GM21367 (cell line): ENCODE measurements around the gene ZBTB9.
"Not testable (repeated sequence)": the region's sequence is repeated elsewhere in the genome, so short reads cannot be mapped to it uniquely, and the experiment has no call there.

Experiments used
- ATAC-seq: cut with Tn5 transposase; IDR thresholded peaks from one replicate; pipeline ENCODE4 v1.9.1; 2021; ENCODE audit not compliant: unreplicated experiment

Gene ZBTB9

DNA sequence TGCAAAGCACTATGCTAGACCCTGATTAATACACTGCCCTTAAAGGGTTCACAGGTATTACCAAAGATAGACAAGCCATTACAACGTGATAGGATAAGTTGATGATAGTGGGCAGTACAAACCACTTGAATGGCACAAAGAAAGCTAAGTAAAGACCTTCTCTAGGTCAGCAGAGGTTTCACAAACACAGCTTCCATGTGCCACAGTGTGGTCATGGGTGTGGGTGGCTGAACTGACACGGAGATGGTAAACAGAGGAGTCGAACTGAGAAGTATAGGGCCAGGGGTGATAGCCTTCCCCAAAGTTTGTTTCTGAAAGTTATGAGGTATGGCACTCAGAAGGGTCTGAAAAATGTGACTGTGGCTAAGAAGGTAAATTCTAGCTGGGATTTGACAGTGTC is 4.3 kb downstream of the ZBTB9 start:
- no peak for ATAC-seq

DNA sequence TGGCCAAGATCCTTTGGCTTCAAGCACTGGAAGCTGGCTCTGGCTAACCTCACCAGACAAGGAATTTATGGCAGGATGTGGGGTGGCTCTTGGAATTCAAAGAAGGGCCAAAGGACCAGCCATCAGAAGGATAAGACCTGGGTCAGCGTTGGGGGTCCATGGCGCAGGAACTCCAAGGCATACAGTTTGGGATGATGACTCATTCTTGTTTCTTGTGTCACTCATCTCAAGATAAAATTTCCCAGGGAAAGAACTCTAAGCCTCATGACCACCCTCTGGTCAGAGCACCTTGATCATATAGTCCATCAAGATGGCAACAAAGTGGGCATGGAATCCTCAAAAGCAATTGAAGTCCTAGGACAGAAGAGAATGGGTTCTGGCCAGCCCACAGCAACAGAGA is 4.8 kb downstream of the ZBTB9 start:
- ATAC-seq: no peak

DNA sequence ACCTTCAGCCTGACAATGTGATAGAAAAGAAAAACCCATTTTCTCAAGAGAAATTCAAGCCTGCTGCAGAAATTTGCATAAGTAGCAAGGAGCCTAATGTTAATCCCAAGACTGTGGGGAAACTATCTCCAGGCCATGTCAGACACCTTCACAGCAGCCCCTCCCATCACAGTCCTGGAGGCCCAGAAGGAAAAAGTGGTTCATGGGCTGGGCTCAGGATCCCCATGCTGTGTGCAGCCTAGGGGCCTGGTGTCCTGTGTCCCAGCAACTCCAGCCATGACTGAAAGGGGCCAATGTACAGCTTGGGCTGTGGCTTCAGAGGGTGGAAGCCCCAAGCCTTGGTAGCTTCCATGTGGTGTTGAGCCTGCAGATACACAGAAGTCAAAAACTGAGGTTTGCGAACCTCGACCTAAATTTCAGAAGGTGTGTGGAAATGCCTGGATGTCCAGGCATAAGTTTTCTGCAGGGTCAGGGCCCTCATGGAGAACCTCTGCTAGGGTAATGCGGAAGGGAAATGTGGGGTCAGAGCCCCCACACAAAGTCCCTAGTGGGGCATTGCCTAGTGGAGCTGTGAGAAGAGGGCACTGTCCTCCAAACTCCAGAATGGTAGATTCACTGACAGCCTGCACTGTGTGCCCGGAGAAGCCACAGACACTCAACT is 11.8 kb downstream of the ZBTB9 start:
- ATAC-seq: no peak

DNA sequence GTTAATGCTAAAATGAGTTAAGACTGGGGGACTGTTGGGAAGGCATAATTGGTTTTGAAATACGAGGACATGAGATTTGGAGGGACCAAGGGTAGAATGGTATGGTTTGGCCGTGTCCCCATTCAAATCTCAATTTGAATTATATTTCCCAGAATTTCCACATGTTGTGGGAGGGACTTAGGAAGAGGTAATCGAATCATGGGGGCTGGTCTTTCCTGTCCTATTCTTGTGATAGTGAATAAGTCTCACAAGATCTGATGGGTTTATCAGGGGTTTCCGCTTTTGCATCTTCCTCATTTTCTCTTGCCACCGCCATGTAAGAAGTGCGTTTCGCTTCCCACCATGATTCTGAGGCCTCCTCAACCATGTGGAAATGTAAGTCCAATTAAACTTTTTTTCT is 12.7 kb downstream of the ZBTB9 start:
- no peak for ATAC-seq

DNA sequence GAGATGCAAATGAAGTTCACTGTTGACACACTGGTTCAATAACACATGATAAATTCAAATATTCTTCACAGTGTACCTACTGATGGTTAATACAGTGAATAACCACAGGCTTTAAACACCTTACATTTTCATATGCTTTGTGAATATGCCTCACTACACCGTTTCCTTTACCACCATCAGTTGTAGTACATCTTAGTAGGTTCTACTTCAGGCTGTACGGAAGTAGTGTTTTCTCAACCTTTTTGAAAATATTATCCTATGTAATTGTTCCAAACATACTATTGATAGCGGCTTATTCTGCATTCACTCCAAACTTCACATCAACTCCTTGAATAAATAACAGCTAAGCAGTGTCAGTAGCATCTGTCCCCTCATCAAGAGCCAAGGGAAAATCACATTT is 15.3 kb downstream of the ZBTB9 start:
- ATAC-seq: no peak

DNA sequence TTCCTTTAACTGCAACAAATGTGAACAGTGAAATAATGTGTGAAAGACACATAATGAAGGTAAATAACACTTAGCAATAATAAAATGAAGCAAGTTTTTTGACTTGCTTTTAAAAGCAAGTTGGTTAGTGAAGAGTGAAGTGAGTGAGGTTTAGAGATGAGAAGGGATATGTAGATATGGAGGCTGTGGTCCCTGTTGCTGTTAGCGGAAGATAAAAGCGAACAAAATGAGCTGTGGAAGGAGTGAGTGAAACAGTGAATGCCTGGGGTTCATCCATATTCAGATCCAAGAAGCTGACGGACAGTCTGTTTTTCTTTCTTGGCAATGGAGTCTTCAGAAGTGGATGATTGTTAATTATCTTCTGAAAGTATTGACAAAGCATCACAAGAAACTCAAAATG is 23.5 kb downstream of the ZBTB9 start:
- ATAC-seq: no peak

DNA sequence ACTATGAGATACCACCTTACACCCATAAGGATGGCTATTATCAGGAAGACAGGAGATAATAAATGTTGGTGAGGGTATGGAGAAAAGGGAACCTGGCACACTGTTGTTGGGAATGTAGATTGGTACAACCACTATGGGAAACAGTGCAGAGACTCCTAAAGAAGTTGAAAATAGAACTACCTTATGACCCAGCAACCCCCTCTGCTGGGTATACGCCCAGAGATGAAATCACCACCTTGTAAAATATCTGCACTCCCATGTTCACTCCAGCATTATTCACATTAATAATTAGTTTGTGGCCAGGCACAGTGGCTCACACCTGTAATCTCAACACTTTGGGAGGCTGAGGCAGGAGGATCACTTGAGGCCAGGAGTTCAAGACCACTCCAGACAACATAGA is 26.8 kb downstream of the ZBTB9 start:
- no peak for ATAC-seq

DNA sequence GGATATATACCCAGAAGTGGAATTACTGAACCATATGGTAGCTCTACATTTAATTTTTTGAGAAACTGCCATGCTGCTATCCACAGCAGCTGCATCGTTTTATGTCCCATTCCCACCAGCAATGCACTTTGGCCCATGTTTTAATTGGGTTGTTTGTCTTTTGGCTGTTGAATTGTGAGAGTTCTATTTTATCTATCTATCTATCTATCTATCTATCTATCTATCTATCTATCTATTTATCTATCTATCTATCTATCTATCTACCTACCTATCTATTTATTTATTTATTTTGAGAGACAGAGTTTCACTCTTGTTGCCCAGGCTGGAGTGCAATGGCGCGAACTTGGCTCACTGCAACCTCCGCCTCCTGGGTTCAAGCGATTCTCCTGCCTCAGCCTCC is 28.2 kb downstream of the ZBTB9 start:
- not testable (repeated sequence) for ATAC-seq

DNA sequence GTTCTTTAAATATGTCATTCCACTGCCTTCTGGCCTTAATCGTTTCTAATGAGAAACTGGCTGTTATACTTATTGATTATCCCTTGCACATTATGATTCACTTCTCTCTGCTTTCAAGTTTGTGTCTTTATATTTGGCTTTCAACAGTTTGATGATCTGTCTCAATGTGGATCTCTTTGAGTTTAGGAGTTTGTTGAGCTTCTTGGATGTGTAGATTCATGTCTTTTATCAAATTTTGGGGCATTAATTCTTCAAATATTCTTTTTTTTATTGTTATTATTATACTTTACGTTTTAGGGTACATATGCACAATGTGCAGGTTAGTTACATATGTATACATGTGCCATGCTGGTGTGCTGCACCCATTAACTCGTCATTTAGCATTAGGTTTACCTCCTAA is 29.3 kb downstream of the ZBTB9 start:
- no peak for ATAC-seq

DNA sequence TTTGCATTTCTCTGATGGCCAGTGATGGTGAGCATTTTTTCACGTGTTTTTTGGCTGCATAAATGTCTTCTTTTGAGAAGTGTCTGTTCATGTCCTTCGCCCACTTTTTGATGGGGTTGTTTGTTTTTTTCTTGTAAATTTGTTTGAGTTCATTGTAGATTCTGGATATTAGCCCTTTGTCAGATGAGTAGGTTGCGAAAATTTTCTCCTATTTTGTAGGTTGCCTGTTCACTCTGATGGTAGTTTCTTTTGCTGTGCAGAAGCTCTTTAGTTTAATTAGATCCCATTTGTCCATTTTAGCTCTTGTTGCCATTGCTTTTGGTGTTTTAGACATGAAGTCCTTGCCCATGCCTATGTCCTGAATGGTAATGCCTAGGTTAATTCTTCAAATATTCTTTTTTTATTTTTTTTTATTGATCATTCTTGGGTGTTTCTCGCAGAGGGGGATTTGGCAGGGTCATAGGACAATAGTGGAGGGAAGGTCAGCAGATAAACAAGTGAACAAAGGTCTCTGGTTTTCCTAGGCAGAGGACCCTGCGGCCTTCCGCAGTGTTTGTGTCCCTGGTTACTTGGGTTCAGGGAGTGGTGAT is 30.4 kb downstream of the ZBTB9 start:
- ATAC-seq: not testable (repeated sequence)

DNA sequence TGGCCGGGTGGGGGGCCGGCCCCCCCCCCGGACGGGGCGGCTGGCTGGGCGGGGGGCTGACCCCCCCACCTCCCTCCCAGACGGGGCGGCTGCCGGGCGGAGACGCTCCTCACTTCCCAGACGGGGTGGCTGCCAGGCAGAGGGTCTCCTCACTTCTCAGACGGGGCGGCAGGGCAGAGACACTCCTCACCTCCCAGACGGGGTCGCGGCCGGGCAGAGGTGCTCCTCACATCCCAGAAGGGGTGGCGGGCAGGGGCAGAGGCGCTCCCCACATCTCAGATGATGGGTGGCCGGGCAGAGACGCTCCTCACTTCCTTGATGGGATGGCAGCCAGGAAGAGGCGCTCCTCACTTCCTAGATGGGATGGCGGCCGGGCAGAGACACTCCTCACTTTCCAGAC is 31.3 kb downstream of the ZBTB9 start:
- not testable (repeated sequence) for ATAC-seq

DNA sequence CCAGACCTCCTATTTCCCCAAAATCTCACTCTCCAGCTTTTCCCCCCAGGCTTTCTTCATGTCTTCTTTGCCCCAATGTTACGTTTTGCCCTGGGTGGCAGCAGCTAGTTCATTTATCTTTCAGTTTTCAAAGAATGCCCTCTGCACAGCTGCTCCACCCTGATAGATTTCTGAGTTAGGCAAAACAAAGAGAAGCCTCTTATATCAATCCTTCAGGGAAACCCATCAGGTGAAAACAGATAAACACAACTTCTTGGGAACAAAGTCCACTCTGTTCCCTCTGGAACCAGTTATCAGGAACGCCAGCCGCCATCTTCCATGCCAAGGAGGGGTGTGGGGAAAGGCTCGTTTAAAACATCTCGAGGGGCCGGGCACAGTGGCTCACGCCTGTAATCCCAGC is 34.0 kb downstream of the ZBTB9 start:
- ATAC-seq: no peak

DNA sequence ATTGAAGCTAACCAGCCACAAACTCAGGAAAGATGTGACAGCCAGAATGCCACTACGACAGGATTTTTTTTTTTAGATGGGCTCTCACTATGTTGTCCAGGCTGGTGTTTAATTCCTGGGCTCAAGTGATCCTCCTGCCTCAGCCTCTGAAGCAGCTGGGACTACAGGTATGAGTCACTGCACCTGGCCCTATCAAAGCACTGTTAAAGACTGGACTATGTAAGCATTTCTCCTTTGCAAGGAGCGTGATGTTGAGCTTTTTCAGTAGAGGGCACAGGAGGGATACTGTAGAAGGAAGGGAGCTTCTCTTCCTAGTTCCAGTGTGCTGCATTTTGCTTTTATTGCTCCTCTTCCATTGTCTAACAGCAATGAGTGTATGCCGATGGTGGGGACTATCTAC is 35.8 kb downstream of the ZBTB9 start:
- no peak for ATAC-seq

DNA sequence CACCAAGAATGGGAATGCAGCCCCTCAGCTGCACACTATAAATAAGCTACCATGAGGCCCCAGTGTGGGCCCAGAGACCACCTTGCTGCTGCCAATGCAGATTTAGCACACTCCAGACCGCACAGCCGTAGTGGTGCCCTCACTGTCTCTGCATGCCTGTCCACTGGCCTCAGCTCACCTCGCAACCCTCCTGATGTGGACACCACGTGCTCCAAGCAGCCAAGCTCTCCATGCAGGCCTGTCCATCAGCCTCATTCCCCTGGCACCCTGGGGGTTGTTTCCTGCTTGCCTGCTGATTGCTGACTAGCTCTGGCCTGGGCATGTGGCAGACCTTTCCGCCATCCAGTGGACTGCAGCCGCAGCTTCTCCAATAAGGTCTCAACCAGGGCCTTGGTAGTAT is 36.2 kb downstream of the ZBTB9 start:
- ATAC-seq: no peak

DNA sequence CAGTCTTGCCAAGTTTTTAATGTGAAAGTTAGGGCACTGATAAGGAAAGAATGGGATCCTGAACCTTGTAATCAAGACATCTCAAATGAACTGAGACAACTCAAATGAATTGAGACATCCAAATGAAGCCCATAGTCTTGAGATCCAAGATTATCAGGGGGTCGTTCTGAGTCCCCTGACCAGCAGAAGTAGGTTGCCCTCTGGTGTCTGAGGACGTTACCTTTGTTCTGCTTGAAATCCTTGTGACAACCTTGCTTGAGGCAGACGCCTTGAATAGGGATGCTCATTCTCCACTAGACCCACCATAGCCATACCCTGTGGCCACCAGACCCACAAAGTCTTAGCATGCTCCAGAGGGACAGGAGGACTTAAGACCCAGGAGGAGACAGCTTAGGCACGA is 37.7 kb downstream of the ZBTB9 start:
- no peak for ATAC-seq

DNA sequence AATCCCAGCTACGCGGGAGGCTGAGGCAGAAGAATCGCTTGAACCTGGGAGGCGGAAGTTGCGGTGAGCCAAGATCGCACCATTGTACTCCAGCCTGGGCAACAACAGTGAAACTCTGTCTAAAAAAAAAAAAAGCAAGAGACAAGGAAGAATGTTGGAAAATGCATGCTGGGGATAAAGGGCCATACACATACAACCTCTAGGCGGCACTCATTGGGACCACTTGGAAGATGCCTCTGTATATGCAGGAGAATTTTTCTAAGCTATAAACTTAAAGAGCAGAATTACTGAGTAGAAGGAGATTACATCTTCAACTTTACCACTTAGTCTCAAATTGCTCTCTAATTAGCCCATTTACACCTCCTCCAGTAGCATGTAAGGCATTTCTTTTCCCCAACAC is 42.8 kb downstream of the ZBTB9 start:
- ATAC-seq: no peak

DNA sequence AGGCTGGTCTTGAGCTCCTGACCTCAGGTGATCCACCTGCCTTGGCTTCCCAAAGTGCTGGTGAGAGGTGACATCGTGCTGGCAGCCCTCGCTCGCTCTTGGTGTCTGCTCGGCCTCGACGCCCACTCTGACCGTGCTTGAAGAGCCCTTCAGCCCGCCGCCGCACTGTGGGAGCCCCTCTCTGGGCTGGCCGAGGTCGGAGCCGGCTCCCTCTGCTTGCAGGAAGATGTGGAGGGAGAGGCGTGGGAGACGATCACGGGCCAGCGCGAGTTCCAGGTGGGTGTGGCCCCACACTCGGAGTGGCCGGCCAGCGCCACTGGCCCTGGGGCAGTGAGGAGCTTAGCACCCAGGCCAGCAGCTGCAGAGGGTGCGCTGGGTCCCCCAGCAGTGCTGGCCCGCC is 48.1 kb downstream of the ZBTB9 start:
- ATAC-seq: no peak

DNA sequence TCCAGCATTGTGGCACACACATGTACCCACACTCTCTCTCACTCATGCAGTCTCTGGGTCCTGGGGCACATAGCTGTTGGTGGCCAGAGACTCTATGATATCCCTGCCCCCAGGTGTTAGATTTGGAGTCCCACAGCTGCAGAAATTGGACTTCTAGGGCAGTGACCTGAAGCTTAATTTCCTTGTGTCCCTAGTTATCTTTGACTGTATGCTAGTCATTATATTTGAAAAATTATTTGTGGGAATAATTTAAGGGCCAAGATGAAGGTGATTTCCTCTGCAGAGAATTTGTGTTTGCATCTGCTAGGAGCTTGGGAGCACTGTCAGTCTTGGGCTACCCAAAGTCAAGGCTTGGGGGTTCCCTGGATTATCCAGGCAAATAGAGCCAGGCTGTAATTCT is 50.1 kb downstream of the ZBTB9 start:
- ATAC-seq: no peak

DNA sequence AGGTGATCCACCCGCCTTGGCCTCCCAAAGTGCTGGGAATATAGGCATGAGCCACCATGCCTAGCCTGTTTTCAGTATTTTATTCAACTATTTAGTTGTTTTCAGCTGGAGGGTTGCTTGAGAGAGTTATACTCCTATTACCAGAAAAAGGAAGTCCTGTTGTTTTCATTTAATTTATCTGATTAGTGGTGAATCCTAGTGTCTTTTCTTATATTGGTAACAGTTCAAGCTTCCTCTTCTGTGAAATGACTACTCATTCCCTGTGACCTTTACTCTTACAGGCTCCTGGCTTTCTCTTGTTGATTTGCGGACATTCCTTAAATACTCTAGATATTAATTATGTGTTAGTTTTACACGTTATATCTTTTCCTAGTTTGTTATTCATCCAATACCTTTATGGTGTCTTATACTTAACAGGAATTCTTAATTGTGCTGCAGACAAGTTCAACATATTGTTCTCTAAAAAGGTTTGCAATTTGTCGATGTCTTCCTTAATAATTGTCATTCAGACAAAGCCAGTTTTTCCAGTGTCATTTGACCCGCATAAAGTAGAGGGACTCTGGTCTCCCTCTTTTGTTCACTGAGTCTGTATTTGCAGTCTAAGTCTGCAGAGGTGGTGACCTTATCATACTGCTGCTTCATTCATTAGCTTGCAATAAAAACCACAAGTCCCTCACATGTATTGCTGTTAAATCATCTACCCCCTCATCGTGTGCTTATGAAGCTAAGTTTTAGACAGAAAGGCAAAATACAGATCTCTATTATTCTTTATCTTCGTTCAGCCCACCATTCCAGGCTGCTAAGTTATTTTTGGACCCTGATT is 51.4 kb downstream of the ZBTB9 start:
- no peak for ATAC-seq
